HEK293T (cell line): ENCODE measurements around the gene EVA1B.

Experiments used
- ARNT ChIP-seq: fragments of 450-650 bp; IDR thresholded peaks from 2 replicates; pipeline ENCODE4 v1.6.1; 2017; ENCODE audit warnings: mild to moderate bottlenecking
- BHLHE40 ChIP-seq: fragments of 450-650 bp; IDR thresholded peaks from 2 replicates; pipeline ENCODE4 v1.6.1; 2016; ENCODE audit warnings: mild to moderate bottlenecking, moderate library complexity, borderline replicate concordance
- CTBP1 ChIP-seq: fragments of 450-650 bp; IDR thresholded peaks from 2 replicates; pipeline ENCODE4 v1.6.1; 2016; ENCODE audit warnings: borderline replicate concordance
- ELF4 ChIP-seq: fragments of 450-650 bp; IDR thresholded peaks from 2 replicates; pipeline ENCODE4 v1.6.1; 2017; ENCODE audit warnings: antibody characterized with exemption
- FOXA1 ChIP-seq: fragments of 450-650 bp; IDR thresholded peaks from 2 replicates; pipeline ENCODE4 v1.6.1; 2016; ENCODE audit warnings: mild to moderate bottlenecking
- FOXK2 ChIP-seq: fragments of 450-650 bp; IDR thresholded peaks from 2 replicates; pipeline ENCODE4 v1.6.1; 2016; ENCODE audit warnings: mild to moderate bottlenecking
- FOXM1 ChIP-seq: fragments of 450-650 bp; IDR thresholded peaks from 2 replicates; pipeline ENCODE4 v1.6.1; 2017; ENCODE audit warnings: mild to moderate bottlenecking, borderline replicate concordance
- HDGF ChIP-seq: fragments of 450-650 bp; IDR thresholded peaks from 2 replicates; pipeline ENCODE4 v1.6.1; 2017; ENCODE audit warnings: antibody characterized with exemption, borderline replicate concordance
- SP1 ChIP-seq: fragments of 450-650 bp; IDR thresholded peaks from 2 replicates; pipeline ENCODE4 v1.6.1; 2017
- SUZ12 ChIP-seq: fragments of 450-650 bp; IDR thresholded peaks from 2 replicates; pipeline ENCODE4 v1.6.1; 2016; ENCODE audit warnings: mild to moderate bottlenecking
- TARDBP ChIP-seq: fragments of 450-650 bp; IDR thresholded peaks from 2 replicates; pipeline ENCODE4 v1.6.1; 2016
- ZNF384 ChIP-seq: fragments of 450-650 bp; IDR thresholded peaks from 2 replicates; pipeline ENCODE4 v1.6.1; 2016
- TF ChIP-seq, protein P1 (sequence below): fragments of 450-650 bp; IDR thresholded peaks from 2 replicates; pipeline ENCODE4 v1.6.1; 2016

DNA sequence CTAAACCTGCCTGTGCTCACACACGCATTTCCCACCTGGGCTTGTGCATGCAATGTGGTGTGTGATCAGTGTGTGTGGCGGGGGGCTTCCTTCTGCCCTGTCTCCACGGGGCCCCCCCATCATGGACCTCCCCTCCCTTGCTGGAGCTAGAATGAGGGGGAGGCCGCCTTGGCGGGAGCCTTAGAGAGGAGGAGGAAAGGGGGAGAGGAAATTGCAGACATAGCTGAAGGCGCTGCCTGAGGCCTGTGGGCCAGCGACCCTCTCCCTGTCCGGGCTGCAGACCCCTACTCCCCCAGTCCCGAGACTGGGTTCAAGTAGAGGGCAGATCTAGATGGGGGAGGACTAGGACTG, 883 bp upstream of the EVA1B start:
- no peak for TF ChIP-seq ELF4
- TF ChIP-seq CTBP1: no peak
- TF ChIP-seq TARDBP: no peak
- no peak for TF ChIP-seq SP1
- no peak for TF ChIP-seq SUZ12
- no peak for TF ChIP-seq FOXA1
- no peak for TF ChIP-seq FOXM1
- no peak for TF ChIP-seq HDGF
- TF ChIP-seq ARNT: no peak
- TF ChIP-seq BHLHE40: no peak
- no peak for TF ChIP-seq FOXK2
- no peak for TF ChIP-seq ZNF384
- TF ChIP-seq, protein P1, sequence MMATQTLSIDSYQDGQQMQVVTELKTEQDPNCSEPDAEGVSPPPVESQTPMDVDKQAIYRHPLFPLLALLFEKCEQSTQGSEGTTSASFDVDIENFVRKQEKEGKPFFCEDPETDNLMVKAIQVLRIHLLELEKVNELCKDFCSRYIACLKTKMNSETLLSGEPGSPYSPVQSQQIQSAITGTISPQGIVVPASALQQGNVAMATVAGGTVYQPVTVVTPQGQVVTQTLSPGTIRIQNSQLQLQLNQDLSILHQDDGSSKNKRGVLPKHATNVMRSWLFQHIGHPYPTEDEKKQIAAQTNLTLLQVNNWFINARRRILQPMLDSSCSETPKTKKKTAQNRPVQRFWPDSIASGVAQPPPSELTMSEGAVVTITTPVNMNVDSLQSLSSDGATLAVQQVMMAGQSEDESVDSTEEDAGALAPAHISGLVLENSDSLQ: no peak
